Loucy (cell line): ENCODE data around the gene SLC12A1.

Experiments used
- H2AFZ ChIP-seq: fragments of 200-600 bp; sonication (generic); 2 replicates; pipeline ENCODE4 v1.6.0; 2016; ENCODE audit warnings: antibody characterized with exemption, mild to moderate bottlenecking, low read length, moderate library complexity
- H3F3A ChIP-seq: fragments of 200-600 bp; 2 replicates; pipeline ENCODE4 v1.6.0; 2016; ENCODE audit warnings: antibody characterized with exemption, low read depth, mild to moderate bottlenecking
- H3K27me3 ChIP-seq: fragments of 200-600 bp; sonication (generic); 2 replicates; pipeline ENCODE4 v1.6.1; 2014; ENCODE audit warnings: low read length, mild to moderate bottlenecking; ENCODE audit not compliant: insufficient read depth, poor library complexity, severe bottlenecking
- H3K36me3 ChIP-seq: fragments of 200-600 bp; sonication (generic); 2 replicates; pipeline ENCODE4 v1.6.1; 2016; ENCODE audit warnings: low read length; ENCODE audit not compliant: insufficient read depth
- H3K4me1 ChIP-seq: fragments of 200-600 bp; sonication (generic); 2 replicates; pipeline ENCODE4 v1.5.1; 2014; ENCODE audit warnings: low read length, mild to moderate bottlenecking; ENCODE audit not compliant: insufficient read depth, poor library complexity, severe bottlenecking
- H3K4me2 ChIP-seq: fragments of 200-600 bp; sonication (generic); 2 replicates; pipeline ENCODE4 v1.6.0; 2014; ENCODE audit warnings: antibody characterized with exemption, low read length, low read depth, mild to moderate bottlenecking; ENCODE audit not compliant: poor library complexity, severe bottlenecking
- H3K4me3 ChIP-seq: fragments of 200-600 bp; sonication (generic); 2 replicates; pipeline ENCODE4 v1.5.1; 2014; ENCODE audit warnings: low read length, mild to moderate bottlenecking, mixed read lengths; ENCODE audit not compliant: poor library complexity, severe bottlenecking
- H3K79me2 ChIP-seq: fragments of 200-600 bp; sonication (generic); 2 replicates; pipeline ENCODE4 v1.6.1; 2014; ENCODE audit warnings: low read length; ENCODE audit not compliant: insufficient read depth
- H3K9ac ChIP-seq: fragments of 200-600 bp; sonication (generic); 2 replicates; pipeline ENCODE4 v1.6.0; 2014; ENCODE audit warnings: mild to moderate bottlenecking, low read depth, low read length, moderate library complexity; ENCODE audit not compliant: poor library complexity, severe bottlenecking
- H3K9me2 ChIP-seq: fragments of 200-600 bp; sonication (generic); replicated peaks from 2 replicates; pipeline ENCODE4 v1.6.1; 2016; ENCODE audit warnings: low read depth, low read length, mixed read lengths
- H3K9me3 ChIP-seq: fragments of 200-600 bp; sonication (generic); 2 replicates; pipeline ENCODE4 v1.6.1; 2014; ENCODE audit warnings: mild to moderate bottlenecking, antibody characterized with exemption, low read length, low read depth; ENCODE audit not compliant: insufficient read depth
- H4K20me1 ChIP-seq: fragments of 200-600 bp; sonication (generic); 2 replicates; pipeline ENCODE4 v1.6.0; 2014; ENCODE audit warnings: antibody characterized with exemption, low read length, mild to moderate bottlenecking; ENCODE audit not compliant: insufficient read depth, poor library complexity, severe bottlenecking
- EZH2phosphoT487 ChIP-seq: fragments of 200-600 bp; IDR thresholded peaks from 2 replicates; pipeline ENCODE4 v1.6.1; 2018; ENCODE audit warnings: antibody characterized with exemption, mild to moderate bottlenecking, moderate library complexity, borderline replicate concordance
- TF ChIP-seq, protein P1 (sequence below): fragments of 200-600 bp; sonication (generic); conservative IDR thresholded peaks from 2 replicates; pipeline ENCODE4 v1.5.1; 2014; ENCODE audit warnings: mild to moderate bottlenecking, antibody characterized with exemption, low read length

Gene SLC12A1

DNA sequence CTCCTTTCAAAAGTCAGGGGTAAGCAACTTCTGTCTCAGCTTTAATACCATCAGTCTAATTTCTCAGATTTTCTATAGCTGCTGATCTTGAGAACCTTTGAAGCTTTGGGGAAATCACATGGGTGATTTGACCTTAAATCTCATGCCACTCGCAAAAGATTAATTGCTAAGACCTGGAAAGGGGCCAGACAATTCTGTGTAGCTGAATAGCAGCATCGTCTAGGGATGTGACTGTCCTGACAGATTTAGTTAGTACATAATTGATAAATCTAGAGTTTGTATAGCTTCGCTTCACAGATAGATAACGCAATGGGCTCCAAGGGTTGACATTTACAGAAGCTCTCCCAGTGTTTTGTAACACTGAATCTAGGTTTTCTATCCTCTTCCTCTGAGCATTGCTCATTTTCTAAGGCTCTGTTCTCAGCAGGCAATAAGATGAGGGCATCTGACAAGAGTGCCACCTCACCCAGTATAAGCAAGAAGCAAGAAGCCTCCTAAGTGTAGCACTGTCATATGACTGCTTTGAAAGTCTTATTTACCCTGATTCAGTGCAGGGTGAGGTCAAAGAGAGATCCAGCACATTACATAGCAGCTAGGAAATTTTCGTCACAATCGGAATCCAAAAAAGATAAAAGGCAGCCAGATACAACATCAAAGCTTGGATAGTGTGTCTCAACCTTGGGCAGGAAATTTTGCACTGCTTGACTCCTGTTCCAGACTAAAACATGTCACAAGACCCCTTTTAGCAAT lies 77.5 kb downstream of the SLC12A1 start:
- Histone ChIP-seq H3K4me1 (peaks cover 2% of the 10 kb centered on the region), H3F3A (no peaks in the 10 kb centered on the region), H3K27me3 (peaks cover 4% of the 10 kb centered on the region), H3K9ac (no peak overlapping the region), H4K20me1 (no peaks in the 10 kb centered on the region), H3K36me3 (no peaks in the 10 kb centered on the region), H3K4me3 (no peak overlapping the region), H3K79me2 (no peaks in the 10 kb centered on the region), H3K4me2 (no peak overlapping the region), H2AFZ (no peak overlapping the region), H3K9me2 (no peaks in the 10 kb centered on the region), H3K9me3 (no peaks in the 10 kb centered on the region)
- TF ChIP-seq, protein P1, sequence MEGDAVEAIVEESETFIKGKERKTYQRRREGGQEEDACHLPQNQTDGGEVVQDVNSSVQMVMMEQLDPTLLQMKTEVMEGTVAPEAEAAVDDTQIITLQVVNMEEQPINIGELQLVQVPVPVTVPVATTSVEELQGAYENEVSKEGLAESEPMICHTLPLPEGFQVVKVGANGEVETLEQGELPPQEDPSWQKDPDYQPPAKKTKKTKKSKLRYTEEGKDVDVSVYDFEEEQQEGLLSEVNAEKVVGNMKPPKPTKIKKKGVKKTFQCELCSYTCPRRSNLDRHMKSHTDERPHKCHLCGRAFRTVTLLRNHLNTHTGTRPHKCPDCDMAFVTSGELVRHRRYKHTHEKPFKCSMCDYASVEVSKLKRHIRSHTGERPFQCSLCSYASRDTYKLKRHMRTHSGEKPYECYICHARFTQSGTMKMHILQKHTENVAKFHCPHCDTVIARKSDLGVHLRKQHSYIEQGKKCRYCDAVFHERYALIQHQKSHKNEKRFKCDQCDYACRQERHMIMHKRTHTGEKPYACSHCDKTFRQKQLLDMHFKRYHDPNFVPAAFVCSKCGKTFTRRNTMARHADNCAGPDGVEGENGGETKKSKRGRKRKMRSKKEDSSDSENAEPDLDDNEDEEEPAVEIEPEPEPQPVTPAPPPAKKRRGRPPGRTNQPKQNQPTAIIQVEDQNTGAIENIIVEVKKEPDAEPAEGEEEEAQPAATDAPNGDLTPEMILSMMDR, result no peak
- no peak for TF ChIP-seq EZH2phosphoT487

DNA sequence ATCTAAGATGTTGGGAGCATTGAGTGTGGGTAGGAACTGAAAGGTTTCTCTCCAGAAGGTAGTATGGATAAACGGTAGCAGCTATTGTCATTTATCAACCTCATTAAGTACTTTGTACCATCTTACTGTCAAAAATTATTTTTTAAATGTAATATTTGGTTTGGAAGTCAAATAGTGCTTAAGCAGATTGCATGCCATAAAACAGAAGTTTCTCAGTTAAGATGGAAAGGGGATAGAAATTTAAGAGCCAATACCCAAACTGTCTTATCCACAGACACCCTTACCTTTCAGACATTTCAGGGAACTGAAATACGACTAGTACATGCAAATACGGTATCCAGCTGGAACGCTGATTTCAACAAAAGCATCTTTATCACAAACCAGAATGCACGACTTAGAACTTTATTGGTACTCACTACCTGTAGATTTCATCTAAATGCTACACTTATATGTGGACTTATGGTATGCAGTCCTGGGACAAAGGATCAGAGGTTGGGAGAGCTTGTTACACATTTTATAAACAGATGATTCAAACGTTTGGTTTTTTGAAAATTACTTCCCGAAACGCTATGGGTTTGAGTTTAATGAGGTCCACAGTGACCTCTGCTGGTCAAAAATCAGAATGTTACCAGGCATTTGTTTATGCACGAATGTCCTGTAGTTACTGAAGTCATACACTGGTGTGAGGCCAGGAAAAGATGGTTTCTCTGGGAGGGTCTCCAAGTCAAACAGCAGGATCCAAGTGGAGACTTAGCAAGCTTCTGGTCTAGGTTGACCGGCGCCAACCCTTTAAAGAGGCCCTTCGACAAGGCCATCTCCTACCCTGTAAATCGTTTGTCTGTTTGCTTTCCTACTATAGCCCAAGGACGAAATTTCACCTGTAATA lies 79.5 kb downstream of the SLC12A1 start:
- Histone ChIP-seq H3K9ac (no peak overlapping the region), H2AFZ (peak overlapping the region; percentile 93), H4K20me1 (no peaks in the 10 kb centered on the region), H3K36me3 (no peaks in the 10 kb centered on the region), H3K4me3 (peak overlapping the region; percentile 18), H3K9me2 (no peaks in the 10 kb centered on the region), H3F3A (no peaks in the 10 kb centered on the region), H3K9me3 (no peaks in the 10 kb centered on the region), H3K27me3 (no peaks in the 10 kb centered on the region), H3K4me2 (peak overlapping the region; percentile 59), H3K79me2 (no peaks in the 10 kb centered on the region), H3K4me1 (peaks cover 2% of the 10 kb centered on the region)
- TF ChIP-seq, protein P1, result peak; percentile 79
- TF ChIP-seq EZH2phosphoT487, result no peak

GRCh38 chr15:48289628-48290027 lies 83.5 kb downstream of the SLC12A1 start:
- no peak overlapping the region for H3K9ac ChIP-seq

More at GRCh38 chr15:48289628-48290027, 83.5 kb downstream of the SLC12A1 start:
- H3K4me3 ChIP-seq, result no peak overlapping the region
- no peaks in the 10 kb centered on the region for H3K27me3 ChIP-seq
- no peak overlapping the region for H2AFZ ChIP-seq
- H3K4me2 ChIP-seq, result no peak overlapping the region
- H3K79me2 ChIP-seq, result no peaks in the 10 kb centered on the region
- no peak for TF ChIP-seq EZH2phosphoT487
- TF ChIP-seq, protein P1, result no peak
- no peaks in the 10 kb centered on the region for H3K36me3 ChIP-seq
- H3K4me1 ChIP-seq, result peaks cover 2% of the 10 kb centered on the region
- no peaks in the 10 kb centered on the region for H4K20me1 ChIP-seq
- no peaks in the 10 kb centered on the region for H3K9me3 ChIP-seq
- H3K9me2 ChIP-seq, result no peaks in the 10 kb centered on the region
- no peaks in the 10 kb centered on the region for H3F3A ChIP-seq
